Kidney tubule cell (primary cell): ENCODE results near the gene SCUBE3.

Source experiments
- DNase-seq: peaks from one replicate; pipeline ENCODE4 v3.0.0-alpha.2; 2018; ENCODE audit warnings: low spot score

SCUBE3 gene

GRCh38 chr6:35181933-35182612 lies 31.7 kb upstream of the SCUBE3 start:
- peak; percentile 90 for DNase-seq

GRCh38 chr6:35183281-35183680 lies 30.5 kb upstream of the SCUBE3 start:
- no peak for DNase-seq

- no peak for DNase-seq
Measured at GRCh38 chr6:35183935-35184334, 29.8 kb upstream of the SCUBE3 start.

GRCh38 chr6:35184580-35185301 lies 29.0 kb upstream of the SCUBE3 start:
- DNase-seq = no peak

- DNase-seq = peak; percentile 71
Measured at GRCh38 chr6:35185302-35185681, 28.5 kb upstream of the SCUBE3 start.

GRCh38 chr6:35185971-35186370 lies 27.8 kb upstream of the SCUBE3 start:
- DNase-seq = peak; percentile 27

- DNase-seq = no peak
Measured at GRCh38 chr6:35186571-35186970, 27.2 kb upstream of the SCUBE3 start.

- DNase-seq = no peak
Measured at GRCh38 chr6:35188886-35189285, 24.9 kb upstream of the SCUBE3 start.

- DNase-seq = no peak
Measured at GRCh38 chr6:35190306-35190705, 23.4 kb upstream of the SCUBE3 start.

GRCh38 chr6:35191889-35192288 lies 21.9 kb upstream of the SCUBE3 start:
- DNase-seq = no peak

GRCh38 chr6:35192301-35192860 lies 21.4 kb upstream of the SCUBE3 start:
- no peak for DNase-seq

GRCh38 chr6:35194390-35194789 lies 19.4 kb upstream of the SCUBE3 start:
- no peak for DNase-seq

GRCh38 chr6:35195120-35195780 lies 18.5 kb upstream of the SCUBE3 start:
- no peak for DNase-seq

- DNase-seq = no peak
Measured at GRCh38 chr6:35197196-35197595, 16.6 kb upstream of the SCUBE3 start.

- DNase-seq = no peak
Measured at GRCh38 chr6:35199866-35200265, 13.9 kb upstream of the SCUBE3 start.

- DNase-seq = no peak
Measured at GRCh38 chr6:35202066-35202546, 11.7 kb upstream of the SCUBE3 start.

GRCh38 chr6:35203152-35203670 lies 10.5 kb upstream of the SCUBE3 start:
- no peak for DNase-seq

GRCh38 chr6:35203680-35204079 lies 10.1 kb upstream of the SCUBE3 start:
- DNase-seq = no peak

- DNase-seq = no peak
Measured at GRCh38 chr6:35206346-35206745, 7.4 kb upstream of the SCUBE3 start.

- no peak for DNase-seq
Measured at GRCh38 chr6:35208419-35208818, 5.3 kb upstream of the SCUBE3 start.

- DNase-seq = no peak
Measured at GRCh38 chr6:35209081-35209480, 4.7 kb upstream of the SCUBE3 start.

- DNase-seq = peak; percentile 37
Measured at GRCh38 chr6:35209622-35210247, 4.0 kb upstream of the SCUBE3 start.
